ENCODE data around the gene GGT7.

Gene GGT7

GRCh38 chr20:34848597-34848996, 24.1 kb downstream of the GGT7 start:
- H3K27me3 ChIP-seq (ENCODE audit: insufficient read depth, low read length): no peaks in the 10 kb centered on the region
- H3K27ac ChIP-seq (ENCODE audit: low read depth, low read length): no peak overlapping the region
- no peaks in the 10 kb centered on the region for H3K79me2 ChIP-seq (ENCODE audit: control insufficient read depth, insufficient read depth, low read length, unreplicated experiment)
- H2AFZ ChIP-seq (ENCODE audit: low read length, unreplicated experiment): no peak overlapping the region
- H3K4me3 ChIP-seq (ENCODE audit: low read depth, low read length): no peak overlapping the region
- H3K4me1 ChIP-seq (ENCODE audit: control insufficient read depth, insufficient read depth, low read length, unreplicated experiment): no peaks in the 10 kb centered on the region
- H3K36me3 ChIP-seq (ENCODE audit: insufficient read depth, low read length): no peaks in the 10 kb centered on the region

- H3K4me1 ChIP-seq (ENCODE audit: control insufficient read depth, insufficient read depth, low read length, unreplicated experiment): no peaks in the 10 kb centered on the region
- no peaks in the 10 kb centered on the region for H3K27me3 ChIP-seq (ENCODE audit: insufficient read depth, low read length)
- no peaks in the 10 kb centered on the region for H3K79me2 ChIP-seq (ENCODE audit: control insufficient read depth, insufficient read depth, low read length, unreplicated experiment)
- no peak overlapping the region for H3K4me3 ChIP-seq (ENCODE audit: low read depth, low read length)
- no peak overlapping the region for H2AFZ ChIP-seq (ENCODE audit: low read length, unreplicated experiment)
- H3K27ac ChIP-seq (ENCODE audit: low read depth, low read length): no peak overlapping the region
- H3K36me3 ChIP-seq (ENCODE audit: insufficient read depth, low read length): no peaks in the 10 kb centered on the region
Measured at GRCh38 chr20:34843421-34843820, 29.2 kb downstream of the GGT7 start.

GRCh38 chr20:34842143-34842542, 30.5 kb downstream of the GGT7 start:
- Histone ChIP-seq H2AFZ (ENCODE audit: low read length, unreplicated experiment) (no peak overlapping the region), H3K27me3 (ENCODE audit: insufficient read depth, low read length) (no peaks in the 10 kb centered on the region), H3K27ac (ENCODE audit: low read depth, low read length) (no peak overlapping the region), H3K36me3 (ENCODE audit: insufficient read depth, low read length) (no peaks in the 10 kb centered on the region), H3K4me3 (ENCODE audit: low read depth, low read length) (no peak overlapping the region), H3K4me1 (ENCODE audit: control insufficient read depth, insufficient read depth, low read length, unreplicated experiment) (no peaks in the 10 kb centered on the region), H3K79me2 (ENCODE audit: control insufficient read depth, insufficient read depth, low read length, unreplicated experiment) (no peaks in the 10 kb centered on the region)

GRCh38 chr20:34834459-34834893, 38.2 kb downstream of the GGT7 start:
- Histone ChIP-seq H2AFZ (ENCODE audit: low read length, unreplicated experiment) (no peak overlapping the region), H3K4me3 (ENCODE audit: low read depth, low read length) (peak overlapping the region; percentile 67), H3K36me3 (ENCODE audit: insufficient read depth, low read length) (no peaks in the 10 kb centered on the region)

GRCh38 chr20:34831936-34832335, 40.7 kb downstream of the GGT7 start:
- H3K79me2 ChIP-seq (ENCODE audit: control insufficient read depth, insufficient read depth, low read length, unreplicated experiment): no peaks in the 10 kb centered on the region
- no peak overlapping the region for H3K27ac ChIP-seq (ENCODE audit: low read depth, low read length)
- no peaks in the 10 kb centered on the region for H3K36me3 ChIP-seq (ENCODE audit: insufficient read depth, low read length)
- no peak overlapping the region for H2AFZ ChIP-seq (ENCODE audit: low read length, unreplicated experiment)
- H3K4me3 ChIP-seq (ENCODE audit: low read depth, low read length): no peak overlapping the region
- no peaks in the 10 kb centered on the region for H3K4me1 ChIP-seq (ENCODE audit: control insufficient read depth, insufficient read depth, low read length, unreplicated experiment)
- H3K27me3 ChIP-seq (ENCODE audit: insufficient read depth, low read length): peaks cover 6% of the 10 kb centered on the region; the same call in 1 of the 2 replicates

More at GRCh38 chr20:34834459-34834893, 38.2 kb downstream of the GGT7 start:
- Histone ChIP-seq H3K27ac (ENCODE audit: low read depth, low read length) (no peak overlapping the region), H3K79me2 (ENCODE audit: control insufficient read depth, insufficient read depth, low read length, unreplicated experiment) (no peaks in the 10 kb centered on the region), H3K27me3 (ENCODE audit: insufficient read depth, low read length) (peaks cover 6% of the 10 kb centered on the region; the same call in 1 of the 2 replicates), H3K4me1 (ENCODE audit: control insufficient read depth, insufficient read depth, low read length, unreplicated experiment) (no peaks in the 10 kb centered on the region)

- Histone ChIP-seq H3K36me3 (ENCODE audit: insufficient read depth, low read length) (no peaks in the 10 kb centered on the region), H3K4me1 (ENCODE audit: control insufficient read depth, insufficient read depth, low read length, unreplicated experiment) (no peaks in the 10 kb centered on the region), H2AFZ (ENCODE audit: low read length, unreplicated experiment) (no peak overlapping the region), H3K4me3 (ENCODE audit: low read depth, low read length) (no peak overlapping the region), H3K79me2 (ENCODE audit: control insufficient read depth, insufficient read depth, low read length, unreplicated experiment) (peaks cover 12% of the 10 kb centered on the region), H3K27ac (ENCODE audit: low read depth, low read length) (no peak overlapping the region), H3K27me3 (ENCODE audit: insufficient read depth, low read length) (peaks cover 6% of the 10 kb centered on the region; the same call in 1 of the 2 replicates)
Measured at GRCh38 chr20:34829191-34829590, 43.5 kb downstream of the GGT7 start.

- H2AFZ ChIP-seq (ENCODE audit: low read length, unreplicated experiment): peak within 1 kb of the TSS; percentile 100
- peaks cover 5% of the 10 kb centered on the region for H3K4me1 ChIP-seq (ENCODE audit: control insufficient read depth, insufficient read depth, low read length, unreplicated experiment)
- peak within 1 kb of the TSS; percentile 87 for H3K4me3 ChIP-seq (ENCODE audit: low read depth, low read length)
- no peaks in the 10 kb centered on the region for H3K36me3 ChIP-seq (ENCODE audit: insufficient read depth, low read length)
- H3K27me3 ChIP-seq (ENCODE audit: insufficient read depth, low read length): no peaks in the 10 kb centered on the region
- H3K79me2 ChIP-seq (ENCODE audit: control insufficient read depth, insufficient read depth, low read length, unreplicated experiment): peaks cover 44% of the 10 kb centered on the region
- H3K27ac ChIP-seq (ENCODE audit: low read depth, low read length): peak within 1 kb of the TSS; percentile 43
Measured at GRCh38 chr20:34825530-34826362, 46.9 kb downstream of the GGT7 start, which contains the start of gene NCOA6. Gene NCOA6, minus strand, starts transcription at chr20:34825651. Its CDS starts 43,296 bp downstream, at chr20:34782355.

- Histone ChIP-seq H3K4me3 (ENCODE audit: low read depth, low read length) (peak overlapping the region; percentile 87), H3K79me2 (ENCODE audit: control insufficient read depth, insufficient read depth, low read length, unreplicated experiment) (peaks cover 49% of the 10 kb centered on the region)
Measured at GRCh38 chr20:34824806-34825529, 47.7 kb downstream of the GGT7 start.

GRCh38 chr20:34824452-34824805, 48.2 kb downstream of the GGT7 start:
- Histone ChIP-seq H3K4me3 (ENCODE audit: low read depth, low read length) (peak overlapping the region; percentile 87), H3K36me3 (ENCODE audit: insufficient read depth, low read length) (no peaks in the 10 kb centered on the region), H3K27me3 (ENCODE audit: insufficient read depth, low read length) (no peaks in the 10 kb centered on the region), H3K27ac (ENCODE audit: low read depth, low read length) (peak overlapping the region; percentile 43), H2AFZ (ENCODE audit: low read length, unreplicated experiment) (peak overlapping the region; percentile 100), H3K4me1 (ENCODE audit: control insufficient read depth, insufficient read depth, low read length, unreplicated experiment) (peaks cover 5% of the 10 kb centered on the region), H3K79me2 (ENCODE audit: control insufficient read depth, insufficient read depth, low read length, unreplicated experiment) (peaks cover 55% of the 10 kb centered on the region)

More at GRCh38 chr20:34824806-34825529, 47.7 kb downstream of the GGT7 start:
- no peaks in the 10 kb centered on the region for H3K27me3 ChIP-seq (ENCODE audit: insufficient read depth, low read length)
- peak overlapping the region; percentile 100 for H2AFZ ChIP-seq (ENCODE audit: low read length, unreplicated experiment)
- H3K4me1 ChIP-seq (ENCODE audit: control insufficient read depth, insufficient read depth, low read length, unreplicated experiment): peaks cover 5% of the 10 kb centered on the region
- H3K36me3 ChIP-seq (ENCODE audit: insufficient read depth, low read length): no peaks in the 10 kb centered on the region
- H3K27ac ChIP-seq (ENCODE audit: low read depth, low read length): peak overlapping the region; percentile 43

- H3K4me3 ChIP-seq (ENCODE audit: low read depth, low read length): peak overlapping the region; percentile 87
- no peaks in the 10 kb centered on the region for H3K27me3 ChIP-seq (ENCODE audit: insufficient read depth, low read length)
- peaks cover 59% of the 10 kb centered on the region for H3K79me2 ChIP-seq (ENCODE audit: control insufficient read depth, insufficient read depth, low read length, unreplicated experiment)
- H3K36me3 ChIP-seq (ENCODE audit: insufficient read depth, low read length): no peaks in the 10 kb centered on the region
- no peak overlapping the region for H2AFZ ChIP-seq (ENCODE audit: low read length, unreplicated experiment)
- peaks cover 5% of the 10 kb centered on the region for H3K4me1 ChIP-seq (ENCODE audit: control insufficient read depth, insufficient read depth, low read length, unreplicated experiment)
- H3K27ac ChIP-seq (ENCODE audit: low read depth, low read length): no peak overlapping the region
Measured at GRCh38 chr20:34824026-34824425, 48.6 kb downstream of the GGT7 start.

Data from ACC112 (cell line).